Memory B cell (primary cell): Measurements from ENCODE around the gene TLN1.
A peak's percentile ranks its signal among the peaks of the same experiment; 100 is the strongest.

Experiments
- ATAC-seq: fragments of 150-1000 bp; cut with Tn5 transposase; 2 replicates; pipeline ENCODE4 v1.10.0; 2021; ENCODE audit warnings: low read depth, mild to moderate bottlenecking, moderate library complexity
- DNase-seq, 2 donors: peaks; one replicate each; pipeline ENCODE4 v3.0.0; 2022; ENCODE audit warnings: low spot score in 2 of 2
- H3K27ac Mint-ChIP-seq: one replicate; pipeline ENCODE4 v1.8.0; 2022; ENCODE audit warnings: mild to moderate bottlenecking, moderate library complexity, mixed read lengths
- H3K27me3 Mint-ChIP-seq: one replicate; pipeline ENCODE4 v1.8.0; 2022; ENCODE audit warnings: mixed read lengths
- H3K36me3 Mint-ChIP-seq: one replicate; pipeline ENCODE4 v1.8.0; 2022; ENCODE audit warnings: mild to moderate bottlenecking, mixed read lengths
- H3K4me1 Mint-ChIP-seq: one replicate; pipeline ENCODE4 v1.8.0; 2022; ENCODE audit warnings: mixed read lengths
- H3K4me3 Mint-ChIP-seq: one replicate; pipeline ENCODE4 v1.8.0; 2022; ENCODE audit warnings: mild to moderate bottlenecking, moderate library complexity, mixed read lengths
- H3K9me3 Mint-ChIP-seq: one replicate; pipeline ENCODE4 v1.8.0; 2022; ENCODE audit warnings: mixed read lengths

Gene TLN1

GRCh38 chr9:35732185-35732799, at the start of gene TLN1, which contains the start of gene CREB3:
TLN1 (minus strand) TSS chr9:35732195; CDS start chr9:35725694, 6,501 bp downstream.
CREB3 (plus strand) TSS chr9:35732666; CDS start chr9:35732773, 107 bp downstream.
- peak; percentile 87 for ATAC-seq
- peak; percentile 93 to 96 for DNase-seq
- no peaks in the 10 kb centered on the region for H3K9me3 Mint-ChIP-seq
- peaks cover 8% of the 10 kb centered on the region for H3K36me3 Mint-ChIP-seq
- H3K27me3 Mint-ChIP-seq: no peaks in the 10 kb centered on the region
- H3K27ac Mint-ChIP-seq: peak within 1 kb of the TSS; percentile 89
- H3K4me1 Mint-ChIP-seq: peaks cover 15% of the 10 kb centered on the region
- peak within 1 kb of the TSS; percentile 95 for H3K4me3 Mint-ChIP-seq

- no peak for ATAC-seq
- no peak overlapping the region for H3K27ac Mint-ChIP-seq
- no peaks in the 10 kb centered on the region for H3K27me3 Mint-ChIP-seq
- H3K9me3 Mint-ChIP-seq: peaks cover 2% of the 10 kb centered on the region
- no peak for DNase-seq
- peaks cover 27% of the 10 kb centered on the region for H3K36me3 Mint-ChIP-seq
- no peak overlapping the region for H3K4me3 Mint-ChIP-seq
- no peaks in the 10 kb centered on the region for H3K4me1 Mint-ChIP-seq
Measured at GRCh38 chr9:35781066-35781465, 49.1 kb upstream of the TLN1 start.

GRCh38 chr9:35778496-35778895, 46.5 kb upstream of the TLN1 start:
- Mint-ChIP-seq H3K4me3 (no peak overlapping the region), H3K36me3 (peaks cover 13% of the 10 kb centered on the region), H3K4me1 (peaks cover 4% of the 10 kb centered on the region), H3K27ac (no peak overlapping the region), H3K27me3 (no peaks in the 10 kb centered on the region), H3K9me3 (peaks cover 2% of the 10 kb centered on the region)
- ATAC-seq (no peak), DNase-seq (no peak)

- H3K27ac Mint-ChIP-seq: peak overlapping the region; percentile 50
- no peak for DNase-seq
- peak; percentile 35 for ATAC-seq
Measured at GRCh38 chr9:35776018-35776417, 44.0 kb upstream of the TLN1 start.

GRCh38 chr9:35774907-35775635, 43.1 kb upstream of the TLN1 start:
- H3K4me1 Mint-ChIP-seq: peaks cover 4% of the 10 kb centered on the region
- H3K27ac Mint-ChIP-seq: peak overlapping the region; percentile 50
- no peak overlapping the region for H3K4me3 Mint-ChIP-seq
- peaks cover 5% of the 10 kb centered on the region for H3K36me3 Mint-ChIP-seq
- H3K9me3 Mint-ChIP-seq: no peaks in the 10 kb centered on the region
- no peaks in the 10 kb centered on the region for H3K27me3 Mint-ChIP-seq
- no peak for DNase-seq
- ATAC-seq: no peak

More at GRCh38 chr9:35776018-35776417, 44.0 kb upstream of the TLN1 start:
- no peak overlapping the region for H3K4me3 Mint-ChIP-seq
- peaks cover 9% of the 10 kb centered on the region for H3K36me3 Mint-ChIP-seq
- H3K9me3 Mint-ChIP-seq: no peaks in the 10 kb centered on the region
- peaks cover 4% of the 10 kb centered on the region for H3K4me1 Mint-ChIP-seq
- H3K27me3 Mint-ChIP-seq: no peaks in the 10 kb centered on the region

- Mint-ChIP-seq H3K36me3 (no peaks in the 10 kb centered on the region), H3K27ac (no peak overlapping the region), H3K4me1 (peaks cover 4% of the 10 kb centered on the region), H3K27me3 (no peaks in the 10 kb centered on the region), H3K9me3 (no peaks in the 10 kb centered on the region), H3K4me3 (no peak overlapping the region)
- ATAC-seq (no peak), DNase-seq (no peak)
Measured at GRCh38 chr9:35771943-35772342, 39.9 kb upstream of the TLN1 start.

GRCh38 chr9:35771534-35771933, 39.5 kb upstream of the TLN1 start:
- H3K36me3 Mint-ChIP-seq: no peaks in the 10 kb centered on the region
- no peak overlapping the region for H3K27ac Mint-ChIP-seq
- no peaks in the 10 kb centered on the region for H3K27me3 Mint-ChIP-seq
- peaks cover 4% of the 10 kb centered on the region for H3K4me1 Mint-ChIP-seq
- no peaks in the 10 kb centered on the region for H3K9me3 Mint-ChIP-seq
- ATAC-seq: no peak
- no peak overlapping the region for H3K4me3 Mint-ChIP-seq
- no peak for DNase-seq

- Mint-ChIP-seq H3K4me3 (no peak overlapping the region), H3K27ac (no peak overlapping the region), H3K36me3 (no peaks in the 10 kb centered on the region), H3K9me3 (no peaks in the 10 kb centered on the region), H3K27me3 (no peaks in the 10 kb centered on the region), H3K4me1 (peaks cover 4% of the 10 kb centered on the region)
- DNase-seq: no peak
- no peak for ATAC-seq
Measured at GRCh38 chr9:35771075-35771433, 39.1 kb upstream of the TLN1 start.

- no peak overlapping the region for H3K27ac Mint-ChIP-seq
- no peaks in the 10 kb centered on the region for H3K36me3 Mint-ChIP-seq
- H3K9me3 Mint-ChIP-seq: no peaks in the 10 kb centered on the region
- DNase-seq (no peak), ATAC-seq (no peak)
- no peak overlapping the region for H3K4me3 Mint-ChIP-seq
- H3K4me1 Mint-ChIP-seq: no peaks in the 10 kb centered on the region
- no peaks in the 10 kb centered on the region for H3K27me3 Mint-ChIP-seq
Measured at GRCh38 chr9:35769763-35770162, 37.8 kb upstream of the TLN1 start.

- H3K4me3 Mint-ChIP-seq: no peak overlapping the region
- ATAC-seq (no peak), DNase-seq (no peak)
- H3K4me1 Mint-ChIP-seq: peaks cover 2% of the 10 kb centered on the region
- H3K9me3 Mint-ChIP-seq: no peaks in the 10 kb centered on the region
- H3K27me3 Mint-ChIP-seq: no peaks in the 10 kb centered on the region
- H3K27ac Mint-ChIP-seq: no peak overlapping the region
- no peaks in the 10 kb centered on the region for H3K36me3 Mint-ChIP-seq
Measured at GRCh38 chr9:35767458-35767857, 35.5 kb upstream of the TLN1 start.

- Mint-ChIP-seq H3K4me1 (peaks cover 4% of the 10 kb centered on the region), H3K36me3 (no peaks in the 10 kb centered on the region), H3K4me3 (no peak overlapping the region), H3K27me3 (no peaks in the 10 kb centered on the region), H3K9me3 (no peaks in the 10 kb centered on the region), H3K27ac (no peak overlapping the region)
- ATAC-seq: no peak
- DNase-seq: no peak
Measured at GRCh38 chr9:35766997-35767396, 35.0 kb upstream of the TLN1 start.

- no peaks in the 10 kb centered on the region for H3K27me3 Mint-ChIP-seq
- peaks cover 16% of the 10 kb centered on the region for H3K4me1 Mint-ChIP-seq
- no peaks in the 10 kb centered on the region for H3K36me3 Mint-ChIP-seq
- no peak overlapping the region for H3K27ac Mint-ChIP-seq
- ATAC-seq: no peak
- H3K9me3 Mint-ChIP-seq: no peaks in the 10 kb centered on the region
- H3K4me3 Mint-ChIP-seq: no peak overlapping the region
- no peak for DNase-seq
Measured at GRCh38 chr9:35763803-35764202, 31.8 kb upstream of the TLN1 start.

GRCh38 chr9:35763181-35763580, 31.2 kb upstream of the TLN1 start:
- Mint-ChIP-seq H3K9me3 (no peaks in the 10 kb centered on the region), H3K27me3 (no peaks in the 10 kb centered on the region), H3K4me1 (peaks cover 20% of the 10 kb centered on the region), H3K36me3 (no peaks in the 10 kb centered on the region), H3K4me3 (no peak overlapping the region), H3K27ac (no peak overlapping the region)
- ATAC-seq (no peak), DNase-seq (no peak)

GRCh38 chr9:35760651-35761050, 28.7 kb upstream of the TLN1 start:
- no peak overlapping the region for H3K27ac Mint-ChIP-seq
- no peaks in the 10 kb centered on the region for H3K9me3 Mint-ChIP-seq
- no peaks in the 10 kb centered on the region for H3K36me3 Mint-ChIP-seq
- no peak for DNase-seq
- H3K4me1 Mint-ChIP-seq: peaks cover 37% of the 10 kb centered on the region
- H3K4me3 Mint-ChIP-seq: no peak overlapping the region
- H3K27me3 Mint-ChIP-seq: no peaks in the 10 kb centered on the region
- no peak for ATAC-seq

GRCh38 chr9:35759795-35760194, 27.8 kb upstream of the TLN1 start:
- DNase-seq (no peak), ATAC-seq (no peak)
- no peaks in the 10 kb centered on the region for H3K36me3 Mint-ChIP-seq
- no peak overlapping the region for H3K4me3 Mint-ChIP-seq
- H3K27me3 Mint-ChIP-seq: no peaks in the 10 kb centered on the region
- H3K4me1 Mint-ChIP-seq: peaks cover 37% of the 10 kb centered on the region
- H3K9me3 Mint-ChIP-seq: no peaks in the 10 kb centered on the region
- H3K27ac Mint-ChIP-seq: no peak overlapping the region
